NOMO-1 treated with dmso at 0.1 percent for 144 hours (cell line): Measurements from ENCODE around the gene VTI1A.
"Not testable (repeated sequence)": the region's sequence is repeated elsewhere in the genome, so short reads cannot be mapped to it uniquely, and the experiment has no call there.

ENCODE experiments used
- DNase-seq: peaks from one replicate; lab custom pipeline; 2025; ENCODE audit not compliant: unreplicated experiment; lab: John Stamatoyannopoulos, UW

The VTI1A gene

GRCh38 chr10:112538168-112538567, 91.2 kb downstream of the VTI1A start:
- no peak for DNase-seq

GRCh38 chr10:112539340-112539739, 92.3 kb downstream of the VTI1A start:
- no peak for DNase-seq

DNA sequence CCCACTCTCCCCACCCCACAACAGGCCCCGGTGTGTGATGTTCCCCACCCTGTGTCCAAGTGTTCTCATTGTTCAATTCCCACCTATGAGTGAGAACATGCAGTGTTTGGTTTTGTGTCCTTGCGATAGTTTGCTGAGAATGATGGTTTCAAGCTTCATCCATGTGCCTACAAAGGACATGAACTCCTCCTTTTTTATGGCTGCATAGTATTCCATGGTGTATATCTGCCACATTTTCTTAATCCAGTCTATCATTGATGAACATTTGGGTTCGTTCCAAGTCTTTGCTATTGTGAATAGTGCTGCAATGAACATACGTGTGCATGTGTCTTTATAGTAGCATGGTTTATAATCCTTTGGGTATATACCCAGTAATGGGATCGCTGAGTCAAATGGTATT, 95.8 kb downstream of the VTI1A start:
- DNase-seq = not testable (repeated sequence)

DNA sequence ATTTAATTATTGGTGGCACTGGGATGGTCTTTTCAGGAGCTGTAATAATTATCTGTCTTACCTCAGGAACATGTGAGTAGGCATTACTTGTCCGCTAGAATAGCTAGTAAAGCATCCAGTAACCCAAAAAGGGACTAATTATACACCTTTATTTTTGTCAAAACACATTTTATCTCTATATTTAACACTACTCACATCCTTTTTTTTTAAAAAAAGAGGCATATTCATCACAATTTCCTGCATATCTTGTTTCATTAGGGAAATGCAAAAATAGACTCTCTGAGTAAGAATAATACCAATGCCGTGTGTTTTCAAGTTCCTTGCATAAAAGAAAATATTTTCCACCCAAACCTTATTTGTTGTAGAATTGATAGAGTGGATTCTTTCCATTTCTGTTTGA, 99.5 kb downstream of the VTI1A start:
- DNase-seq = no peak

- no peak for DNase-seq
These were observed 101.7 kb downstream of the VTI1A start for GRCh38 chr10:112548535-112549276.

GRCh38 chr10:112552593-112553110, 105.6 kb downstream of the VTI1A start:
- DNase-seq = no peak

DNA sequence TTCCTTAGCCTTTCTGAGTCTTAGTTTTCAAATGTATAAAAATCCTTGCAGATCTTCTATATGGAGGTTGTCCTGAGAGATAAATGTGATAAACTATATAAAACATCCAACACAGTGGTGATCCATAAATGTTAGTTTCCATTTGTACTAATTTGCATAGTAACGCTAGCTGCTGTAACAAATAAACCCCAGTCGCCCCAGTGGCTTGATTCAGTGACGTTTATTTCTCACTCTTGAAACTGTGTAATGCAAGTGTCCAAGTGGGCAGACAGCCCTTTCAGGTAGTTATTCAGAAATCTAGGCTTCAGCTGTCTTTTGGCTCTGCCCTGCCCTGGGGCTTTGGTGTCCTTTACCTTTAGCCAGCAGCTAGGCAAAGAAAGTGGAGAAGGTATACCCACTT, 106.3 kb downstream of the VTI1A start:
- DNase-seq = no peak

DNA sequence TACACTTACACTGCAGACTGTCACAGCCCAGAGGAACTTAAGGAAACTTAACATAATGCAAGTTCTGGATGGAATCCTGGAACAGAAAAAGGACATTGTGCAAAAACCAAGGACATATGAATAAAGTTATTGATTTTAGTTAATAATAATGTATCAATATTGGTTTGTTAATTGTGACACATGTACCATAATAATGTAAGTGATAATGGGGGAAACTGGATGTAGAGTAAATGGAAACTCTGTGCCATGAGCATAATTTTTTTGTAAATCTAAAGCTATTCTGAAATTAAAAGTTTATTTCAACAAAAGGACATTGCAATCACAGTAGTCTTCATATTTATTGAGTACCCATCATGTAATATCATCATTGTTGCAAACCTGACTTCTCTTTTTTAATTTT, 107.2 kb downstream of the VTI1A start:
- no peak for DNase-seq

- DNase-seq = no peak
These were observed 110.2 kb downstream of the VTI1A start for GRCh38 chr10:112557197-112557596.

DNA sequence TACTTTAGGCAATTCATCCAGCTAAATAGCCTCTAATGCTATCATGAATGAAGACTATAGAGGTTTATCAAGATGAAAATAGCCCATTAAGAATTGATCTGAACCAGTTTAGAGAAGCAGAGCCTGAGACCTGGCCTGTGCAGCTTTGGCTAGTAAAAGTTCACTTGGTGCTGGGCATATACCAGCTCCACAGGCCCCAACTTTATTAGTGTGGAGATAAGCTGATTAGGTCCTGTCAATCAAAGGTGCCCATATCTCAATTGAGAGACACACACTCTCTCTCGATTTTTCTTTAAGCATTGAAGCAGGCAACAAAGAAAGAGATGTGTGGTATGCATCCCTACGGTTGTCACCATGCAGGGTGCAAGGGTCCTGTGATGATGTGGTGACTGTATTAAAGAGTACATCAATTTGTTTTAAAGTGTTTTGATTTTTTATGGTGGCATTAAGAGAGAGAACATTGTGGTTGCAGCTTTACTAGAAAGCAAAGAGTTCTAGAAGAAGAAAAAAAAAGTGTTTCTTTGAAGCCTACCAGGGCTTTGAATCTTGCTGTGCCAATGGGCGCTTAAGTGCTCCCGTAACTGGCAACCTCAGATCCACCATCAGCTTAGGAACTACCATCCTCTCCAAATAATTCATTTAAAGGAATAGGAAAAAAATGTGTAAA, 111.6 kb downstream of the VTI1A start:
- no peak for DNase-seq

DNA sequence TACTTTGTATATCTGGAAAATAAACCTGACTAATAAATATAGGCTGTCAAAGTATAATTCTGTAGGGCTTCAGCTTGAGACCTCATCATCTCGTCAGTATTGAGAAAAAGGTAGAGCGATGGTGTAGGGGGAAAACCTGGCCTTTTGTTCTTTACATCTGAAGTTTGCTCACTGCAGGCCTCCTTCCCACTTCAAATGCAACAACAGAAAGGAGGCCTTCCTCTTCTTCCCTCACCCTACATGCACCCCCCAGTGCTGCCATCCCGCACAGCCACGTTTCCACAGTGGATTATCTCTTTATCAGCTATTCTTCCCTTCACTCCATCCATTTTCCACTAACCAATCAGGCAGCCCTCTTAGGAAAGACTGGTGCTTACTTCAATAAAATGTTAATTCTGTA, 112.3 kb downstream of the VTI1A start:
- DNase-seq = no peak

DNA sequence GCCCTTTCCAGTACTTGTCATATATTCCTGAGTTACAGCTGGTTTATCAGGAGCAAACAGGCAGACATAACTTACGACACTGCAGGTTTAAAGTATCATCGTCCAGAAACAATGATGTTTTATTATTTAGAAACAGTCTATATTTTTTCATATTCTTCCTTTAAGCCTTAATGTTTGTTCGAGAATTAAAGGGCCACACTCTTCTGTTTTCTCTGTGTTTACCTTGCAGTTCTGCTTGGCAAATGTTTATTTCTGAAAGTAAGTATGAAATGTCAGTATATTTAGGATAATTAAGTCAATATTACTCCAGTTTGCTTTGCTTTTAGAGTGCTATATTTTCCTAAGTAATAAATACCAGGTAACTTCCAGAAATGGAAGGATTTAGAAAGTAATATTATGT, 115.1 kb downstream of the VTI1A start:
- no peak for DNase-seq

DNA sequence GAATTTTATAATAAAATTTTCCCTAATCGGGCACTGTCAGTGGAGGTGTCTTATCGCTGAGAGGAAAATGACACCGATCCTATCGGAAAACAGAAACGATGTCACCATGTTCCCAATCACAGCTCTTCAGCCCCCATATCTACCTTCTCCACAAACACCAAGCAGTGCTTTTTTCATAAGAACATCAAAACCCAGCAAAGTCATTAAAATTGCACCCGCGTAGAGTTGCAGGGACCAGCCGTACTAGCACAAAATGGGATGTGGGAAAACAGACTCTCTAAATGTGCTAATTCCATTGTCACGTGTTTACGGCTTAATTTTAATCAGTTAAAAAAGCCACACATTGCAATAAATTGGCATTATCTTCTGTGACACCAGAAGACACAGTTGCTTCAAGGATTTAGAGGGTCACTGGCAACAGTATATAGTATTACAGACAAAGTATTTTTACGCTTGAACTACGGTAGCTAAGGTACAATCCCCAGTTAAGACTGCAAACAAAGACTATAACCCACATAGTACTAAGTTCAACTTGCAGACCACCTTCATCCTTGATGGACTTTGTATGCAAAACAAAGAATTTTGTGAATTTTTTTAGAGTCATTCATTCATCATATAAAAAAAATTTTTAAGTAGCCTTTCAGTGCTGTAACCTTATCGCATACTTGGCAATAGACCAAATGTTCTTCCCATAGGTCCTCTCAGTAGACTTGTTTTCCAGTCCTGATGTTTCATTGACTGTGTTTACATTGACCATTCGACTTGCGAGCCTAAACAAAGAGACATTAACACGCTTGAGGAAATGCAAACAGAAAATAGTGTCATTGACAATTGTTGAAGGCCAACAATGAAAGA, 116.0 kb downstream of the VTI1A start:
- DNase-seq = no peak

DNA sequence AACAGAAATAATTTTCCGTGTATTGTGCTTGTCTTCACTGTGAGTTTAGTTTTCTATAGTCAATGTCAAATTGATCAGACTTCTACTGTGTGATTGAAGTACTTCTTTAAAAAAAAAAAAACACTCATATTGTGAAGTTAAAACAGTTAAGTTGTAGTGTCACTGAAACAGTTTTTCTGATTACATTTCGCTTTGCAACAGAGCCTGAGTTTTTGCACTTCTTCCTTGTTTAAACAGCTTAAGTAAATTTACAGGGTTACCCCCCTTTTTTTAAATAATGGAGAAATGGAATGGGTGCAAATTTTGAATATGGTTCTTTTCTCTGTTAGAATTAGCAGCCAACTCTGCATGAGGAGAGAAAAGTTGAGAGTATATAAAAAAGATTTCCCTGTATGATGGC, 117.3 kb downstream of the VTI1A start:
- DNase-seq = no peak

DNA sequence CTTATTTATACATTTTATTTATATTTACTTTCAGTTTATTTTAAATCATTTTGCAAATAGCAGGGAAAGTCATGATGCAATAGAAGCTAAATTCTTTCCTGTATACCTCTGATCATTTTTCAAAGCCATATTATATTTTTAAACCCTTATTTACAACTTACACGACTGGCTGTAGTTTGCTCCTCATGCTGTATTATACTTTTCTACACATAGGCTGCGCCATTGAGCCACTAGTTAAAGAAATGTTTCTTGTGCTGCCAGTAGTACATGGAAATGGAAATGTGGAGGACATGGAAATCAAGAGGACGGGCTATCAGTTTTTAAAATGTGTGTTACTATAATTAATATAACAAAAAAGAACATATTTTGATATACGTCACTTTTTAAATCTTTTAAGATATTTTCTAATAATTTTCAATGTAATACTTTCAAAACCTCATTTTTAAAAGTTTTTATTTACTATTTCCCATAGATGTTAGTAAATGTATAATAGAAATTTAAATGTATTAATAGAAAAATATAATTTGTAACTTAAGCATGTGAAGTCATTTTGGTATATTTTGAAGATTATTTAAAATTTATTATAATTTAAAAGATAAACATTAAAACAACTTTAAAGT, 118.5 kb downstream of the VTI1A start:
- peak; percentile 57 for DNase-seq

DNA sequence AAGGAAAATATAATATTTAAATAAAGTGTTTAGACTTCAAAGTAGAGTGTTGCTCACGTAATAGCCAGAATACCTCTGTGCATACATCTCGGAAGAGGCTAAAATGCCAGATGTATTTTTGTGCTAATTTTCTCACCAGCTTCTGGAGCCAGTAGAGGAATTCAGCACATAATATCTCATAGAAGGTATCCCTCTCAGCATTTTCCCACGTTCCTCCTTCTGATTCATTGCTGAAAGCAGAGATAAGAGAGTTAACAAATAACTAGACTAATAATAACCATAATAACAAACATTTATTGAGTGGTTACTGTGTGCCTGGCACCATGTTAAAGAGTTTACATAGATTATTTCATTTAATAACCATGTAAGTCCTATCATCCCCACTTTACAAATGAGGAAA, 123.6 kb downstream of the VTI1A start:
- no peak for DNase-seq

- DNase-seq = no peak
These were observed 132.6 kb downstream of the VTI1A start for GRCh38 chr10:112579578-112579977.

- DNase-seq = no peak
These were observed 133.3 kb downstream of the VTI1A start for GRCh38 chr10:112580267-112580666.

DNA sequence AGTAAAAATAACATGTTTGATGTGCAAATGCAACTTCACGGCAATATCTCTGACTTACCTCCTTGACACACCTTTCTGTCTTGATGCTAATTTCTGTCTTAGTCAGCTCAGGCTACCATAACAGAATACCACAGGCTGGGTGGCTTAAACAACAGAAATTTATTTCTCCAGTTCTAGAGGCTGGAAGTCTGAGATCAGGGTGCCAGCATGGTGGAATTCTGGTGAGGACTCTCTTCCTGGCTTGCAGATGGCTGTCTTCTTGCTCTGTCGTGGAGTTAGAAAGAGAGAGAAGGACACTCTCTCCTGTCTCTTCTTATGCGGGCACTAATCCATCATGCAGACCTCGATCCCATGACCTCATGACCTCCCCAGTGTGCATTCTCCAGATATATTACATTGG, 134.9 kb downstream of the VTI1A start:
- no peak for DNase-seq

GRCh38 chr10:112583236-112583939, 136.4 kb downstream of the VTI1A start:
- DNase-seq = no peak

DNA sequence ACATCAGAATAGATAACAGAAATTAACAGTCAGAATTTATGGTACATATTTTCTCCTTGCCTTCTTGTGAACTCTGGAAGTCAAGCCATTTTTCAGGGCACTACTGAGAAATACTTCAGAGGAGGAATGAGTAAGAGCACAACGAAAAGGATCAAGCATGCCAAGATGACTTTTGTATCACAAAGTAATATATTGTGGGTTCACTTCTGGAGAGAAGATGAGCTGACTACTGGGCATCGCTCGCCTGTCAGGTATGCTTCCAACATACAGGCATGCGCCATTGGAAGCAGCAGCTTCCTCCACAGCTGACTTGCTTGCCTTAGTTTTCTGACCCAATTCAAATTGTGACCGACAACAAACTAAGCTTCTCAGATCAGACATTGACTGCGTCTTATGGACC, 137.3 kb downstream of the VTI1A start:
- no peak for DNase-seq
